ENCODE data around the gene TAB2. TPM values are rescaled to one million over a fixed set of nuclear protein-coding genes. Genes with fewer than 3 reads are reported as not detected.

Gene TAB2
- total and polyA plus RNA-seq, 2 donors (not counting 3 experiments of a cell fraction or from before 2014, with no cell fraction given) = 26.0 to 37.4 TPM

GRCh38 chr6:149380523-149380922 lies 63.0 kb downstream of the TAB2 start:
- Histone ChIP-seq H3K9me1 (replicated peaks; ENCODE audit: control insufficient read depth, extremely low read depth, insufficient read depth, low read length) (no peaks in the 10 kb centered on the region), H2AFZ (ENCODE audit: low read depth, low read length) (no peak overlapping the region), H3K4me2 (ENCODE audit: insufficient read depth, low read length) (no peak overlapping the region), H3K9me3 (replicated peaks; ENCODE audit: control insufficient read depth, insufficient read depth, low read length) (no peaks in the 10 kb centered on the region), H4K20me1 (replicated peaks; ENCODE audit: control insufficient read depth, extremely low read depth, insufficient read depth, low read length) (peaks cover 2% of the 10 kb centered on the region), H3K9ac (replicated peaks; ENCODE audit: extremely low read depth, insufficient read depth, low read length) (no peak overlapping the region), H3K27me3 (ENCODE audit: control insufficient read depth in 2 of 2, insufficient read depth in 2 of 2, low read length in 2 of 2) (no peaks in the 10 kb centered on the region), H3K79me2 (ENCODE audit: control insufficient read depth, insufficient read depth, low read length) (peaks cover 11% of the 10 kb centered on the region), H3K4me3 (replicated peaks in 1 of 3; ENCODE audit: insufficient read depth in 1 of 3, low read depth in 1 of 3, low read length in 3 of 3) (no peak overlapping the region), H3K36me3 (ENCODE audit: control insufficient read depth in 2 of 2, extremely low read depth in 1 of 2, insufficient read depth in 2 of 2, low read length in 2 of 2) (peaks cover 3 to 12% of the 10 kb centered on the region in 2 experiments), H3K27ac (ENCODE audit: insufficient read depth, low read depth, low read length) (no peak overlapping the region), H3K4me1 (ENCODE audit: control insufficient read depth, extremely low read depth, insufficient read depth, low read length) (no peaks in the 10 kb centered on the region)
- BruUV-seq (replicated peaks) = no TSS peak
- dilution Hi-C loops (cut with MboI; ENCODE audit: extremely low pct_ligation_motif_present, low sequenced_read_pairs) = no loop called here
- DNase-seq (ENCODE audit: low read depth, low spot score) (no peak), FAIRE-seq (no peak)
- TF ChIP-seq POLR2A (IDR thresholded peaks at IDR 0.05; ENCODE audit: low read depth, low read length) (no peak), FOS (IDR thresholded peaks at IDR 0.05; ENCODE audit: borderline replicate concordance, insufficient read depth, low read length) (no peak)
- intact Hi-C loops (cut with micrococcal nuclease) = no loop called here
- ChIA-PET CTCF (interaction anchor here (0.6 kb wide), 1 partner anchor 17 kb away, joined by 3 read pairs; no protein-coding TSS in a partner anchor), POLR2A (no interaction called here)

DNA sequence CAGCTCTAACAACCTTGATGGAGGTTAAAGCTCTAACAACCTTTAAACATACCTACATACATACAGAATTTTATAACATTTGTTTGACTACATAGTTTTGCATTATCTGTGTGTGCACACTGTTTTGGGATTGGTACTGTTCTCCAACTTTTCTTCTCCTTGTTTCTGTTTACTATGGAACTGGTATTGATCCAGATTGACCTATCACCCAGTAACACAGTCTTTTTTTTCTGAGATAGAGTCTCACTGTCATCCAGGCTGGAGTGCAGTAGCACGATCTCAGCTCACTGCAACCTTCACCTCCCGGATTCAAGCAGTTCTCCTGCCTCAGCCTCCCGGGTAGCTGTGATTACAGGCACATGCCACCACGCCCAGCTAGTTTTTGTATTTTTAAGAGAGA lies 65.9 kb downstream of the TAB2 start:
- DNase-seq (ENCODE audit: low read depth, low spot score) (no peak), FAIRE-seq (no peak)
- Histone ChIP-seq H3K9me3 (replicated peaks; ENCODE audit: control insufficient read depth, insufficient read depth, low read length) (no peaks in the 10 kb centered on the region), H3K4me2 (ENCODE audit: insufficient read depth, low read length) (no peak overlapping the region), H3K79me2 (ENCODE audit: control insufficient read depth, insufficient read depth, low read length) (peaks cover 22% of the 10 kb centered on the region), H3K27ac (ENCODE audit: insufficient read depth, low read depth, low read length) (no peak overlapping the region), H3K9ac (replicated peaks; ENCODE audit: extremely low read depth, insufficient read depth, low read length) (no peak overlapping the region), H3K9me1 (replicated peaks; ENCODE audit: control insufficient read depth, extremely low read depth, insufficient read depth, low read length) (no peaks in the 10 kb centered on the region), H3K4me1 (ENCODE audit: control insufficient read depth, extremely low read depth, insufficient read depth, low read length) (no peaks in the 10 kb centered on the region), H3K4me3 (replicated peaks in 1 of 3; ENCODE audit: insufficient read depth in 1 of 3, low read depth in 1 of 3, low read length in 3 of 3) (no peak overlapping the region), H2AFZ (ENCODE audit: low read depth, low read length) (no peak overlapping the region), H4K20me1 (replicated peaks; ENCODE audit: control insufficient read depth, extremely low read depth, insufficient read depth, low read length) (peaks cover 2% of the 10 kb centered on the region), H3K27me3 (ENCODE audit: control insufficient read depth in 2 of 2, insufficient read depth in 2 of 2, low read length in 2 of 2) (no peaks in the 10 kb centered on the region), H3K36me3 (ENCODE audit: control insufficient read depth in 2 of 2, extremely low read depth in 1 of 2, insufficient read depth in 2 of 2, low read length in 2 of 2) (peaks cover 3 to 9% of the 10 kb centered on the region in 2 experiments)
- dilution Hi-C loops (cut with MboI; ENCODE audit: extremely low pct_ligation_motif_present, low sequenced_read_pairs) = no loop called here
- CTCF ChIA-PET = no interaction called here
- no peak for TF ChIP-seq POLR2AphosphoS5 (IDR thresholded peaks at IDR 0.05; ENCODE audit: insufficient read depth, low read depth, low read length)
- TF ChIP-seq MYC (IDR thresholded peaks at IDR 0.05; ENCODE audit: low read depth, low read length) = no peak
- TF ChIP-seq GATA2 (IDR thresholded peaks at IDR 0.05; ENCODE audit: insufficient read depth, insufficient read length, low read depth, low read length) = no peak
- no peak for TF ChIP-seq EZH2 (IDR thresholded peaks at IDR 0.05; ENCODE audit: borderline replicate concordance, low read depth, low read length, severe bottlenecking)
- TF ChIP-seq, protein P1, sequence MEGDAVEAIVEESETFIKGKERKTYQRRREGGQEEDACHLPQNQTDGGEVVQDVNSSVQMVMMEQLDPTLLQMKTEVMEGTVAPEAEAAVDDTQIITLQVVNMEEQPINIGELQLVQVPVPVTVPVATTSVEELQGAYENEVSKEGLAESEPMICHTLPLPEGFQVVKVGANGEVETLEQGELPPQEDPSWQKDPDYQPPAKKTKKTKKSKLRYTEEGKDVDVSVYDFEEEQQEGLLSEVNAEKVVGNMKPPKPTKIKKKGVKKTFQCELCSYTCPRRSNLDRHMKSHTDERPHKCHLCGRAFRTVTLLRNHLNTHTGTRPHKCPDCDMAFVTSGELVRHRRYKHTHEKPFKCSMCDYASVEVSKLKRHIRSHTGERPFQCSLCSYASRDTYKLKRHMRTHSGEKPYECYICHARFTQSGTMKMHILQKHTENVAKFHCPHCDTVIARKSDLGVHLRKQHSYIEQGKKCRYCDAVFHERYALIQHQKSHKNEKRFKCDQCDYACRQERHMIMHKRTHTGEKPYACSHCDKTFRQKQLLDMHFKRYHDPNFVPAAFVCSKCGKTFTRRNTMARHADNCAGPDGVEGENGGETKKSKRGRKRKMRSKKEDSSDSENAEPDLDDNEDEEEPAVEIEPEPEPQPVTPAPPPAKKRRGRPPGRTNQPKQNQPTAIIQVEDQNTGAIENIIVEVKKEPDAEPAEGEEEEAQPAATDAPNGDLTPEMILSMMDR (IDR thresholded peaks at IDR 0.05; ENCODE audit: extremely low read depth in 1 of 2, insufficient read depth in 1 of 2, low read depth in 1 of 2, low read length in 2 of 2) = no peak
- TF ChIP-seq JUN (IDR thresholded peaks at IDR 0.05; ENCODE audit: borderline replicate concordance, insufficient read depth, insufficient read length, low read depth) = no peak
- TF ChIP-seq POLR2A (IDR thresholded peaks at IDR 0.05; ENCODE audit: low read depth, low read length) = no peak
- TF ChIP-seq FOS (IDR thresholded peaks at IDR 0.05; ENCODE audit: borderline replicate concordance, insufficient read depth, low read length) = no peak
- TF ChIP-seq, protein P2, sequence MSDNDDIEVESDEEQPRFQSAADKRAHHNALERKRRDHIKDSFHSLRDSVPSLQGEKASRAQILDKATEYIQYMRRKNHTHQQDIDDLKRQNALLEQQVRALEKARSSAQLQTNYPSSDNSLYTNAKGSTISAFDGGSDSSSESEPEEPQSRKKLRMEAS (IDR thresholded peaks at IDR 0.05; ENCODE audit: insufficient read depth, insufficient read length) = no peak
- POLR2A ChIA-PET = no interaction called here
- intact Hi-C loops (cut with micrococcal nuclease) = no loop called here
- no TSS peak for BruUV-seq (replicated peaks)

Measured in endothelial cell of umbilical vein (primary cell).